GM18861 (cell line): Measurements from ENCODE around the gene USB1.

ENCODE experiments used
- ATAC-seq: cut with Tn5 transposase; IDR thresholded peaks from one replicate; pipeline ENCODE4 v1.9.1; 2021; ENCODE audit not compliant: unreplicated experiment

USB1 gene

GRCh38 chr16:58013201-58013956, 12.2 kb downstream of the USB1 start:
- ATAC-seq = no peak

DNA sequence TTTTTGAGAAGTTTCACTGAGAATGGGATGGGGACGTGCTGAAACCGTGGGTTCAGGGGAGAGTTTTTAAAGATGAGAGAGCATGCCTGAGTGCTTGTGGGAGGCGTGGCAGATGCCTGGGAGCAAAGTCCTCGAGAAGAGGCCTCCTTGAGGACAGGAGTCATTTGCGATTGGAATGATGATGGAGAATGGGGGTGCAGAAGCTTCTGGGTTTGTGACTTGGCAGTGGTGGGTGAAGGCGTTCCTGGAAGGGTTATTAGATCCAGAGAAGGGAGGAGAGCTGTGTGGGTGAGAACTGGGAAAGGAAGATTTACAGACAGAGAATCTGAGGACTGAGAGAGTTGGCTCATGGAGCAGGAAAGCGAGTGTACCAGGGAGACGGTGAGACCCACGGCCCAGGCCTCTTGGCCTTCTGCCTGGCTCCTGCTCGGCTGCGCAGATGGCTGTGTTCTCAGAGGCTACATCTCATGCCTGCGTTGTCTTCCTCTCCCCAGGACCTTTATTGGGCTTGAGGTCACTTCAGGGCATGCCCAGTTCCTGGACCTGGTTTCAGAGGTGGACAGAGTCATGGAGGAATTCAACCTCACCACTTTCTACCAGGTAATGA, 15.7 kb downstream of the USB1 start:
- ATAC-seq = no peak

DNA sequence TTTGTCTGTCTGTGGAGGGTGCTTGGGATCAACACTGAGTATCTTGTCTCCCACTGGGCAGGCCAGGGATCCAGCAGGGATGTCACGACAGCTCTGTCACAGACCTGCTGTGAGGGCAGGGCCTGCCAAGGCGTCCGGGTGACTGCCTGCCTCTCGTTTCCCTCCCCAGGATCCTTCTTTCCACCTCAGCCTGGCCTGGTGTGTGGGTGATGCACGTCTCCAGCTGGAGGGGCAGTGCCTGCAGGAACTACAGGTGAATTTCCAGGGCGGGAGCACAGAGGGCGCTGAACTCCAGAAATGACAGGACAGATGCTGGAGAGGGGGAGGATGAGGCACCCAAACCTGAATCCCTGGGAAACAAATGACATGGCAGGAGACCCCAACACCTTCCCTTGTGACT, 17.6 kb downstream of the USB1 start:
- ATAC-seq = no peak

DNA sequence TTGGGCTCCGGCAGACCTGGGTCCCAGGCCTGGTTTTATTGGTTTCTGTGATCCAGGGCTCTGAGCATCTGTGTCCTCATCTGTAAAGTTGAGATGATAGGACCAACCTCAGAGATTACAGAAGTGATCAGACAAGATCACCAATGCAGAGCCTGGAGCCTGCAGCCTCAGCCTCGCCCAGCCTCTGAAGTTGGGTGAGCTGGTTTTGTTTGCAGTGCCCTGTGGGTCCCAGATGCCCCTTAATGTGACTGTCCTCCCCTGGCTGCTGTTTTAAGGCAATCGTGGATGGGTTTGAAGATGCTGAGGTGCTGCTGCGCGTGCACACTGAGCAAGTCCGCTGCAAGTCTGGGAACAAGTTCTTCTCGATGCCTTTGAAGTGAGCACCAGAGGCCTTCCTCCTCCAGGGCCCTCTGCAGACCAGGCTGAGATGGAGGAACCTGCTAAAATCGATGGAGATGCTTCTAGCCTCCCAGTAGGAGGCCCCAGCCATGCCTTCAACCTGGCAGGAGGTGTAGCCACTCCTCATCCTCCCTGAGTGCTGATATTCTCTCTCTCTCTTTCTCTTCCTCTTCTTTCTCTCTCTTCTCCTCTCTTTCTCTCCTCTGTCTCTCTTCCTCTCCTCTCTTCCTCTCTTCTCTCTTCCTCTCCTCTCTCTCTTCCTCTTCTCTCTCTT, 18.8 kb downstream of the USB1 start:
- ATAC-seq = no peak

GRCh38 chr16:58020628-58021521, 19.7 kb downstream of the USB1 start:
- ATAC-seq = no peak

GRCh38 chr16:58021661-58022551, 20.7 kb downstream of the USB1 start:
- no peak for ATAC-seq

- no peak for ATAC-seq
These were observed 21.6 kb downstream of the USB1 start for GRCh38 chr16:58022601-58023371.

DNA sequence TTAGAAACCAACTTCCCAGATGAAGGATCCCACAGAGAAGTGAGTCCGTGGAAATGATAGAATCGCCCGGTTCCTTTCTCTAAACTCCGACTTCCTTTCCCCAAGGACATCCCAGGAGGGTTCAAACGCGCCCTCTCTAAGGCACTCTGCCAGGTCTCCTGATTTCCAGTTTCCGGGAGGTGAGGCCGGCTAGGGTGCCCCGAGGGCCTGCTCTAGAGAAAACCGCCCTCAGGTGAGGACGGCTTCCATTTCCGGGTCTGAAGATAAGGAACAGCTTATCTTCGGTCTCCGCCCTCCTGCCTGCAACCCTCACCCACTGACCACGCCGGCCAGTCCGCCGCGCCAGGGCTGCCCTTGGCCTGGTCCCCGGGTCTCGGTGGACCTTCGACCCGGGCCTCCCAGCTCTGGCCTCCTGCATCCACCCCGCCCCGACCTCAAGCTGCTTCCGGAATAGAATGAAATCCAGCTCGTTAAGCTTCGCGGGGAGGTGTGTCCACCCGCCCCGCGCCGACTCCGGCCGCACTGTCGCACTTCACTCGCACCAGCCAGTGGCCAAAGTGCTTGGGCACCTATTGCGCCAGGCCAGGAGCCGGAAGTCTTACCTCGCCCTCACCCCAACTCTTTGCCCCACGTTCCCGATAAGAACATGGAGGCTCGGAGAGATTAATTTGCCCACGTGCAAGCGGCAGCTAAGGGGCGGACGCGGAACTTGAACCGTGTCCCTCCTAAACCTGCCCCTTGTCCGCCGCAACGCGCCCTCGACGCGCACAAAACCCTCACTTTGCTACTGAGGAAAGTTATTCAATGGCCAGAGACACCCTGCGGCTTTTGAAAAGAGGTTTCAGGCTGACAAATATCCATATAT, 23.5 kb downstream of the USB1 start:
- no peak for ATAC-seq

DNA sequence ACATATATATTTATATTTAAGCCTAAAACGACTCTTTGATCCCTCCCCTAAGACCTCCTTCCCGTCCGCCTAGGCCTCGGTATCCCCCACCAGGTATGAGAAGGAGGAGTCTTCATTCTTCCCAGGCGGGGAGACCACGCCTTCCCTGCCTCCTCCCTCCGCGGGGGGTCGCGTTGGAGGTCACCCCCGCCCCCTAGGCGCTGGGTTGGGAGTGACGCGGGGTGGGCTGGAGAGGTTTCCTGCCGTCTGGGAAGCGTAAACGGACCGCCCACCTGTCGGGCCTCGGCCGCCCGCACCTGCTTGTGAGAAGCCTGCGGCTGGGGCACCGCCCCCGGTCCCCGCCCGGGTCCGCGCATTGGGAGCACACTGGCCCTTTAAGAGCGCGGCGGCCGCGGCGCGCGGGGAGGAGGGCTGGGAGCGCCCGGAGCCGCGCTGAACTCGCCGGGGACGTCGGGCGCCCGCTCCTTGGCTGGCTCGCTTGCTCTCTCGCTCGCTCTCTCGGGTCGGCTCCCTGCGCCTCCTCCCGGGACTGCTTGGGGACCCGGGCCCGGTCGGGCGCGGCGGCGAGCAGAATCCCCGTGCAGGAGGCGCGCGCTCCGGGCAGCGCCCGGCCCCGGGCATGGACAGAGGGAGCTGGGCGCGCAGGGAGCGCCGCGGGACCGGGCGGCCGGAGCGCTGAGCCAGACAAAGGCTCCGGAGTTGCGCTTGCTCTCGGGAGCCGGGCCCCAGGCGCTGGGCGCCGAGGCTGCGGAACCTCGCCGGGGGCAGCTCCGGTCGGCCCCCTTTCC, 24.3 kb downstream of the USB1 start, which contains the start of gene MMP15:
TSS of gene MMP15 (plus strand) at position 404 of the 788 bp plus-strand sequence. CDS start 597 bp downstream, outside the sequence.
- ATAC-seq = no peak

DNA sequence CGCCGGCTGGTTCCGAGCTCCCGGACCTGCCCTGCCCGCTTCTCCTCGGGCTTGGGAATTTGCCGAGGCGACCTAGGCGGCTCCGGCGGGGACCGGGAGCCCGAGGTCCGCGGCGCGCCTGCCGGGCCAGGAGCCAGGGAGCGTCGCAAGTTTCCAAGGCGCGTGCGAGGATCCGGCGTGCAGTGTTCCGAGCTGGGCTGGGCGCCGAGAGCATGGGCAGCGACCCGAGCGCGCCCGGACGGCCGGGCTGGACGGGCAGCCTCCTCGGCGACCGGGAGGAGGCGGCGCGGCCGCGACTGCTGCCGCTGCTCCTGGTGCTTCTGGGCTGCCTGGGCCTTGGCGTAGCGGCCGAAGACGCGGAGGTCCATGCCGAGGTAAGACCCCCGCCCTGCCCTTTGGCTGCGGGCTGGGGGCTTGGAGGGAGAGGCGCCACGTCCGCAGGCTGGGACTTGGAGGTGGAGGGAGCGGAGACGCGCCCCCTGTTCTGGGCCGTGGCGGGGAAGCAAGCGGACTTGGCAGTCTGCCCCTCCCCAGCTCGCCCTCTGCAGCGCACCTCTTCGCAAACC, 25.0 kb downstream of the USB1 start:
- no peak for ATAC-seq

DNA sequence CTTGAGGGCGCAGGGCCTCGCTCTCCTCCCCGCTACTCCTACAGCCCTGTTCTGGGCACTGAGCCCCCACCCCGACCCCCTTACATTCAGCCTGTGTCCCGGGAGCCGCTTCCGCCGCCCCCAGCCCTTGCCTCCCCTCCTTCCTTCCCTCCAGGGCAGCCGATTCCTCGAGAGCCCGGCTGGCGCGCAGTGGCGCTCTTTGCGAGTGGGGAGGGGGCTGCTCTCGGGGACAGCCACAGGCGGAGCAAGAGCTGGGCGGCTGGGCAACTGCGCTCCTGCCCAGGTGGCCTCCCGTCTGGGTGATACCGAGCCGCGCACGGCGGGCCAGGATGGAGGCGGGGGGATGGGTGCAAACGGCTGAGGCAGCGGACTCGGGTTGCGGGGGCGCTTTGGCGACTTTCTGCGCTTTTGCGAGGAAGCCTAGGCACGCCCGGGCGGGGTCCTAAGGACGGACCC, 25.5 kb downstream of the USB1 start:
- ATAC-seq = no peak

GRCh38 chr16:58027161-58027915, 26.1 kb downstream of the USB1 start:
- ATAC-seq = no peak

DNA sequence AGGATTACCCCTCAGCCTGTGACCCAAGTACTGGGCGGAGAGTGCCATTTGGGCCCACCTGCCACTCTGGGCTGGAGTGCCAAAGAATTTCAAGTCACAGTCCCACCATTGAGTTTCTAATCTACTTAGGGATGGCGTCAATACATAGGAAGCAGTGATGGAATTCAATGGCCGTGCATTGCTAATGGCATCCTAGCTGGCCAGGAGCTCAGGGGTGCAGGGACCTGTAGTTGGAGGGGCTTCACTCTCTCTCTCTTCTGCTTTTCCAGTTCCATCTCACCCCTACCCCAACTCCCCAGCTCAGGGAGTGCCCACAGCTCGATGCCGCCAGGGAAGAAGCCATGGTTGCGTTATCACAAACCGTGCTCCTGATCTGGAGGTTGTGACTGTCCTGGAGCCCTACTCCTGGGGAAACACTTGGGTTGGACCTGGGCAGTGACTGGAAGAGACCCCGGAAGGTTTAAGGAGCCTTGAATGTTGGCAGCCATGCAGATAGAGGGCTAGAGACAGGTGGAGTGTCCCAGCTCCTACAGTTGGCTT, 26.8 kb downstream of the USB1 start:
- no peak for ATAC-seq

DNA sequence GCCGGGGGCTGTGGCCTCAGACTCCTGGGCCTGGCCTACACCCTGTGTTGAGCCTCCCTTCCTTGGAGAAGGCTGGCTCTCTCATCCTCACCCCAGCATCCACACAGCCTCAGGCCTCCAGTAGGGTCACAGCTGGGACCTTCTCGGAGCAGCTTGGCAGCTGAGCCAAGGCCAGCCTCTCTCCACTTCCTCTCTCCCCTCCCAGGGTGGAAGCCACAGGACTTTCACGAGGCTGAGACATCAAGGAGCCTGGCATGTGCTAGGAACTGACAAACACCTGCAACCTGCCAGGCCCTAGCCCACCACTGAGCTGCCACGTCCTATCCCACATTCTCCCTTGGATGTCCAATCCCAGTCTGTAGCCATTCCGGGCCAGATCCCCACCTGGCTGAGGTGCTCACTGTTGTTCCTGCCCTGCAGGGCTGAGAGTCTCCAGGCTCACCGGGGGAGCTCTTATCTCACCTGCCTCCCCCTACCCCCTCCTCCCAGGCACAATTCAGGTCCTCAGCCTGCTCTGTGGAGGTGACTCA, 27.4 kb downstream of the USB1 start:
- no peak for ATAC-seq

DNA sequence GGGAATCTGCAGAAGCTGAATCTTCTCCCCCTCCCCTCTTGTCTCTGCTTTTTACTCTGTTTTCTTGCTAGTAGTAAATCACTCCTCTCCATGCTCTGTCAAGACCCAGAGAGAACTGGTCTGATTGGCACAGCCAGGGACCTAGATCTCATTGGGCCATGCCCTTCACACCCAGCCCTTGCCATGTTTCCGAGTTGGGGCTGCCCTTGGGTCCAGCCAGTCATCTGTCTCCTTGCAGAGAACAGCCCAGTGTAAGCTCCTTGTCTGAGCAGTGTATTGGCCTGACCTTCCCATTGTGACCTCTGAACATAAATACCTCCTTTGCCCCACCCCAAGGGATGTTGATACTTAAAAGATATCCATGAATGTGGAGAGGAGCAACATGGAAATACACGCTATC, 28.2 kb downstream of the USB1 start:
- no peak for ATAC-seq
